GM21515 (cell line): Measurements from ENCODE around the gene PDIA5.

Source experiments
- ATAC-seq: cut with Tn5 transposase; IDR thresholded peaks from one replicate; pipeline ENCODE4 v1.9.1; 2021; ENCODE audit not compliant: unreplicated experiment

Gene PDIA5

DNA sequence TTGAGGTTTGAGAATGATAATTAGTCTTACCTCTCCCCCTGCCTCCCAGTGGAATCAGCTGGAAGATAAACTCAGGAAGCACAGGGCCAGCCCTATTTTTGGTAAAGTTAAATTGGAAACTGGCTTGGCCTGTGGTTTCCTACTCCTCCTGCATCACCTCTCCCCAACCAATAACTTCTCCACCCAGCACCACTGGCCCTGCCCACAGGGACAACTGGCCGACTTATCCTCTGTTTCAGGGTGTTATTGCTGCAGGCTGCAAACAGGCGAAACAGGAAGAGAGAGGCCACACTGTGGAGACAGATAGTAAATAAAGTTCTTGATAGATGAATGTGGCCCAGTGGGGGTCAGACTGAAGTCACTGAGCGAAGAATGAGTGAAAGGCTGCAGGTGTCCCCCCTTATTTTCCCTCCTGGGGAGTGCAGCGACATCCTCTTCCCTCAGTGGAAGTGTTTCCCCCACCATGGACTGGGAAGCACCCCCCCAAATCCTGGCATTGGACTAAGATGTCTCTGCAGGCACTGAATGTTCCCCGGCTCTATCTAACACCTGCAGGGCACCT is 47.1 kb downstream of the PDIA5 start:
- no peak for ATAC-seq

DNA sequence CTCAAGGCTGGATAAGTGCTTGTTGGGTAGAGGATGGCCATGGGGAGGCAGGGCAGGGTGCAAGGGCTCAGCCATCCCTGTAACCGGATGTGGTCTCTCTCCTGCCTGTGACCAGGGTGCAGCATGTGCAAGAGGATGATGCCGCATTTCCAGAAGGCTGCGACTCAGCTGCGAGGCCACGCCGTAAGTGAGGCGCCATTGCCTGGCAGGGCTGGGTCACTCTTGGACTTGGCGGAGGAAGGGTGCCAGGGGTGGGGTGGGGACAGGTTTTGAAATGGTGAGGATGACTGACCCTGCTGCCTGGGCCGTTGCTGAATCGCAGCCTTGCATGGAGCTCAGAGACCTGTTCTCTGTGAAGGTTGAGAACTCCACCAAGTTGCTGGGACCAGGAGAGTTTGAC is 49.3 kb downstream of the PDIA5 start:
- ATAC-seq: no peak

- no peak for ATAC-seq
Measured at GRCh38 chr3:123119388-123119787, 52.6 kb downstream of the PDIA5 start.

- no peak for ATAC-seq
Measured at GRCh38 chr3:123119802-123120201, 53.0 kb downstream of the PDIA5 start.

DNA sequence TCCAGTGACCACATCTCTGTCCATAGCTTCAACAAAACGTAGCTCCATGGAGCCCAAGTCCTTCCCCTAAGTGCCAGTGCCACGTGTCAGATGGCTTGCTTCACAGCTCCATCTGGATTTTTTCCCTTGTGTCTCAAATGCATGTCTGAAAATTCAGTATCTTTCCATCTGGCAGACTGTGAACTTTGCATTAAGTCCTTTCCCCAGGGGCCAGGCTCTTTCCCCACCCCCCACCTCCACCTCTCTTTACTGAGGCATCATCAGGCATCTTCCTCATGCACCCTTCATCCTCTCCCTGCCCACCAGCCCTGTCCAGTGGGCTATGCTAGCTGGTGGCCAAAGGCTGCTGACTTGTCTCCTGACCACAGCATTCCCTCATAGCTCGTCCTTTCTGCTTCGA is 53.7 kb downstream of the PDIA5 start:
- ATAC-seq: no peak

- ATAC-seq: no peak
Measured at GRCh38 chr3:123122057-123122456, 55.2 kb downstream of the PDIA5 start.

DNA sequence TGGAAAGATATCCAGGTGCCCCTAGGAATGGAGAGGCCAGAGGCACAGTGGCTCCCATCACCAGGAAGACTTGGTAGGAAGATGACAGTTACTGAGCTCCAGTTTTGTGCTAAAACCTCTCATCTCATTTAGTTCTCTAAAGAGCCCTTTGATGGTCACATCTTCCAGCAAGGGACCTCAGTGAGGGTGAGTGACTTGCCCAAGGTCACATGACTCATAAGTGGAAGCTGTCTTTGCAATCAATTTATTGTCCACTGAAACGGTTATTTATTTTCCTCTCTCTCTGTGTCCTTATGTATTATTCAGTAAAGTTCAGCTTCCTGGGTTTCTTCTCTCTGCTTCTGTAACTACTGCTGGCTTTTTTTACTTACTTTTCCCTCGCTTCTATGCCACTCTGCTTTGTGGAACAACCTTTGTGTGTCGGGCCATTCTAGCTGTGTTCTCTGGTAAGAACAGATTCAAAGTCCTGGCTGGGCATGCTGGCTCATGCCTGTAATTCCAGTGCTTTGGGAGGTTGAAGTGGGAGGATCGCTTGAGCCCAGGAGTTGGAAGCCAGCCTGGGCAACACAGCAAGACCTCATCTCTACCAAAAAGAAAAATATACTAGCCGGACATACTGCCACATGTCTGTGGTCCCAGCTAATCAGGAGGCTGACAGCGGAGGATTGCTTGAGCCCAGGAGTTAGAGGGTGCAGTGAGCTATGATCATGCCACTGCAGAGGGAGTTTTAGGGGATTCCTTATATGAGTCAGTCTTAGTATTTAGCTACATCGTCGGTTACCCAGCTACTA is 55.9 kb downstream of the PDIA5 start:
- ATAC-seq: no peak

- no peak for ATAC-seq
Measured at GRCh38 chr3:123123716-123124616, 57.1 kb downstream of the PDIA5 start.

DNA sequence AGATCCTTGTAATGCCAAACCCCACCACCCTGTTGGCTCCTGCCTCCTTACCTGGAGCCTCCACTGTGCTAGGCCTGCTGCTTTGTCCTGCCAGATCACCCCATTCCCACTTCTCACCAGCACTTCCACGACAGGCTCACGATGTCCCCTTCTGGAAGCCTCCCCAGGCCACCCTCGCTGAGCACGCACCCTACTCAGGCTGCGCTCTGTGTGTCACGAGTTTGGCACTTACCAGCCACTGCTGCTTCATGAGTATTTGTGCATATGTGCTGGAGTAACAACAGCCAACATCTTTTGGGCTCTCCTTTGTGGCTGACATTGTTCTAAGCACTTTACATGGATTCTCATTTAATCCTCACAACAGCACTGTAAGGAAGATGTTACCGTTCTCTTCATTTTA is 58.1 kb downstream of the PDIA5 start:
- no peak for ATAC-seq

GRCh38 chr3:123126031-123126430 is 59.2 kb downstream of the PDIA5 start:
- ATAC-seq: no peak

DNA sequence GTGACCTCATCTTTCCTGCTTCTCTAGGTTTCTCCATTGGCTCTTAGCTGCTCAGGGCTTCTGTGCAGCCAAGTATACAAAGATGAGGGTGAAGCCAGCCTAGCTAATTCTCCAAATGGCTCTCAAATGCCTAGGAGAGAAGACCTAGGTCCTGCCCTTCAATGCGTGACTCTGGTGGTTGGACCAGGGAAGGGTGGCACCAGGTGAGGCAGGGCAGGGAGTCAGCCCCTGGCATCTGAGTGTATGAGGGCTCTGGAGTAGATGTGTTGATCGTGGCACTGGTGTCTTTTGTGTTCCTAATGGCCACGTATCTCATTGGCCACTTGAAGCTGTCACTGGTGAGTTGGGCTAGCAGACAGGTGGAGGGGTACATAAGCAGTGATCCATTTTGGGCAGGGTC is 59.8 kb downstream of the PDIA5 start:
- no peak for ATAC-seq

GRCh38 chr3:123129092-123129491 is 62.3 kb downstream of the PDIA5 start:
- no peak for ATAC-seq

GRCh38 chr3:123129532-123129931 is 62.7 kb downstream of the PDIA5 start:
- no peak for ATAC-seq

GRCh38 chr3:123130079-123130750 is 63.4 kb downstream of the PDIA5 start:
- no peak for ATAC-seq

GRCh38 chr3:123134671-123135070 is 67.8 kb downstream of the PDIA5 start:
- no peak for ATAC-seq

- ATAC-seq: no peak
Measured at GRCh38 chr3:123137001-123137400, 70.2 kb downstream of the PDIA5 start.

DNA sequence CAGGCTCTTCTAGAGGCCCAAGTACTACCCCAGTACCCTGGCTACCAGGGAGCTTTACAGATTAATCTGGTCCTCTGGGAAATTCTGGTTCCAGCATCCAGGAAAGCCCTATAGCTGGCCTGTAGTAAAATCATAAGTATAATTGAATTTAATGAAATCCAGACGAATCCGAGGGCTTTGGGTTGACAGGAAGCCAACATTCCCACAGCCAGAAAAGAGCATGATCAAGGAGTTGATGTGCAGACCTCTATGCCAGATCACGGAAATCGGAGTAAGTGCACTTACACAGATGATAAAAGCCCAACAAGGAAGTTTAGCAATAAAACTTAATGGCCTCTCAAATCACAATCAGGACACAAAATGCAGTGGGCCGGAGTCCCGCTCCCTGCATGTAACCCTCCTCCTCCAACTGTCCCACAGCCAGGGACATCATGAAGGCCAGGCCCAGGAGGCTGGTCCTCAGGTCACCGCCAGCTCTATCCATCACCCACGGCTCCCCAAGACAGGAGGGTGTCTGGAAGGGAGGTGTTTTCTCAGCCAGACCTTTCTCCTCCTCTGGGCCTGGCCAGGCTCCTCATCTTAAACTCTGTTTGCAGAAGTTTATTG is 72.1 kb downstream of the PDIA5 start:
- ATAC-seq: no peak

DNA sequence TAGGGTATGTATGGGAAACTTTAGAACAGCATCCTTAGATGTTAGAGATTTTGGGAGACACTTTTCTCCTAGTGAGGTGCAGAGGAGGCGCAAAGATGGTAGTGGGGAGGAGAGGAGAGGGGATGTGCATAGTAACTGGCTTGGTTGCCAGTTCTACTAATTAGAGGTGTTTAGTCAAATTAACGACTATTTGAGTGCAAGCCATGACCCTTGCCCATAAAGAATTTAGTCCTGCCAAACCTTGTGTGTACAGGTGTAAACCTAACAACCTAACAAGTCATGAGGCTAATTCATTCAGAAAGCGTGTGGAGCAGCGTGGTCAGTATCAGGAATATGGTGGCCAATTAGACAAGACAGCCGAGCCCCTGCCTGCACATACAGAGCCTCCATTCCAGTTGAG is 72.7 kb downstream of the PDIA5 start:
- no peak for ATAC-seq

GRCh38 chr3:123140550-123140949 is 73.7 kb downstream of the PDIA5 start:
- ATAC-seq: no peak

- ATAC-seq: no peak
Measured at GRCh38 chr3:123141276-123141675, 74.5 kb downstream of the PDIA5 start.
